ENCODE data around the gene SFXN5. TPM values are rescaled to one million over a fixed set of nuclear protein-coding genes. Genes with fewer than 3 reads are reported as not detected.

Gene SFXN5
- total and polyA plus RNA-seq, 2 donors (not counting 3 experiments of a cell fraction or from before 2014, with no cell fraction given), result 18.7 to 28.6 TPM

- Histone ChIP-seq H3K4me3 (replicated peaks in 1 of 3; ENCODE audit: insufficient read depth in 1 of 3, low read depth in 1 of 3, low read length in 3 of 3) (no peak overlapping the region), H3K9ac (replicated peaks; ENCODE audit: extremely low read depth, insufficient read depth, low read length) (no peak overlapping the region), H4K20me1 (replicated peaks; ENCODE audit: control insufficient read depth, extremely low read depth, insufficient read depth, low read length) (no peaks in the 10 kb centered on the region), H3K79me2 (ENCODE audit: control insufficient read depth, insufficient read depth, low read length) (no peaks in the 10 kb centered on the region), H3K4me2 (ENCODE audit: insufficient read depth, low read length) (no peak overlapping the region), H2AFZ (ENCODE audit: low read depth, low read length) (no peak overlapping the region), H3K4me1 (ENCODE audit: control insufficient read depth, extremely low read depth, insufficient read depth, low read length) (no peaks in the 10 kb centered on the region), H3K9me3 (replicated peaks; ENCODE audit: control insufficient read depth, insufficient read depth, low read length) (no peaks in the 10 kb centered on the region), H3K27ac (ENCODE audit: insufficient read depth, low read depth, low read length) (no peak overlapping the region), H3K27me3 (ENCODE audit: control insufficient read depth in 2 of 2, insufficient read depth in 2 of 2, low read length in 2 of 2) (peaks cover 0 to 13% of the 10 kb centered on the region in 2 experiments), H3K36me3 (ENCODE audit: control insufficient read depth in 2 of 2, extremely low read depth in 1 of 2, insufficient read depth in 2 of 2, low read length in 2 of 2) (no peaks in the 10 kb centered on the region), H3K9me1 (replicated peaks; ENCODE audit: control insufficient read depth, extremely low read depth, insufficient read depth, low read length) (no peaks in the 10 kb centered on the region)
- no peak for FAIRE-seq
- DNase-seq (ENCODE audit: low read depth, low spot score), result no peak
- ChIA-PET CTCF (interaction anchor here (1.0 kb wide), 1 partner anchor 44 kb away, joined by 5 read pairs; no protein-coding TSS in a partner anchor), POLR2A (no interaction called here)
- no TSS peak for BruUV-seq (replicated peaks)
- TF ChIP-seq EZH2 (IDR thresholded peaks at IDR 0.05; ENCODE audit: borderline replicate concordance, low read depth, low read length, severe bottlenecking) (no peak), POLR2AphosphoS5 (IDR thresholded peaks at IDR 0.05; ENCODE audit: insufficient read depth, low read depth, low read length) (no peak), FOS (IDR thresholded peaks at IDR 0.05; ENCODE audit: borderline replicate concordance, insufficient read depth, low read length) (no peak), MAX (IDR thresholded peaks at IDR 0.05; ENCODE audit: insufficient read depth, insufficient read length) (no peak), POLR2A (IDR thresholded peaks at IDR 0.05; ENCODE audit: low read depth, low read length) (no peak), MYC (IDR thresholded peaks at IDR 0.05; ENCODE audit: low read depth, low read length) (no peak), JUN (IDR thresholded peaks at IDR 0.05; ENCODE audit: borderline replicate concordance, insufficient read depth, insufficient read length, low read depth) (no peak), GATA2 (IDR thresholded peaks at IDR 0.05; ENCODE audit: insufficient read depth, insufficient read length, low read depth, low read length) (no peak)
- TF ChIP-seq, protein P1, sequence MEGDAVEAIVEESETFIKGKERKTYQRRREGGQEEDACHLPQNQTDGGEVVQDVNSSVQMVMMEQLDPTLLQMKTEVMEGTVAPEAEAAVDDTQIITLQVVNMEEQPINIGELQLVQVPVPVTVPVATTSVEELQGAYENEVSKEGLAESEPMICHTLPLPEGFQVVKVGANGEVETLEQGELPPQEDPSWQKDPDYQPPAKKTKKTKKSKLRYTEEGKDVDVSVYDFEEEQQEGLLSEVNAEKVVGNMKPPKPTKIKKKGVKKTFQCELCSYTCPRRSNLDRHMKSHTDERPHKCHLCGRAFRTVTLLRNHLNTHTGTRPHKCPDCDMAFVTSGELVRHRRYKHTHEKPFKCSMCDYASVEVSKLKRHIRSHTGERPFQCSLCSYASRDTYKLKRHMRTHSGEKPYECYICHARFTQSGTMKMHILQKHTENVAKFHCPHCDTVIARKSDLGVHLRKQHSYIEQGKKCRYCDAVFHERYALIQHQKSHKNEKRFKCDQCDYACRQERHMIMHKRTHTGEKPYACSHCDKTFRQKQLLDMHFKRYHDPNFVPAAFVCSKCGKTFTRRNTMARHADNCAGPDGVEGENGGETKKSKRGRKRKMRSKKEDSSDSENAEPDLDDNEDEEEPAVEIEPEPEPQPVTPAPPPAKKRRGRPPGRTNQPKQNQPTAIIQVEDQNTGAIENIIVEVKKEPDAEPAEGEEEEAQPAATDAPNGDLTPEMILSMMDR (IDR thresholded peaks at IDR 0.05; ENCODE audit: extremely low read depth in 1 of 2, insufficient read depth in 1 of 2, low read depth in 1 of 2, low read length in 2 of 2), result no peak
- intact Hi-C loops (cut with micrococcal nuclease) (no loop called here), dilution Hi-C loops (cut with MboI; ENCODE audit: extremely low pct_ligation_motif_present, low sequenced_read_pairs) (no loop called here)
Measured at GRCh38 chr2:72936660-72937355, 134.7 kb downstream of the SFXN5 start.
